K562 (cell line): ENCODE measurements around the gene EPHB3. TPM values are rescaled to one million over a fixed set of nuclear protein-coding genes. Genes with fewer than 3 reads are reported as not detected.
A peak's percentile ranks its signal among the peaks of the same experiment; 100 is the strongest.

Experiments used
- ATAC-seq: fragments of 200-7000 bp; cut with Tn5 transposase; 3 replicates; pipeline ENCODE4 v1.9.1; 2020; ENCODE audit warnings: moderate library complexity
- BruUV-seq: library from RNA; stranded (reverse); fragments of 400-500 nt; replicated peaks from 2 replicates; lab custom pipeline; 2021; lab: Mats Ljungman, UMichigan
- CTCF ChIA-PET: fragments of 300-600 bp; formaldehyde crosslinking; extraction: SDS; loops from one replicate; lab custom pipeline; 2021; ENCODE audit warnings: low intra/inter-chr PET ratio; lab: Yijun Ruan, JAX
- POLR2A ChIA-PET: fragments of 300-600, 350-650 bp; sonication (Branson Sonifier 250); formaldehyde crosslinking; extraction: SDS; loops from one replicate; lab custom pipeline; 2021; ENCODE audit warnings: antibody characterized with exemption, inconsistent platforms; lab: Yijun Ruan, JAX
- DNase-seq, 4 experiments: peaks; one replicate each; pipeline versions ENCODE4 v3.0.0 to v3.0.0-alpha.2; 2011 to 2018; ENCODE audit warnings: low spot score in 3 of 4, mixed read lengths in 3 of 4; ENCODE audit errors: extremely low read depth in 1 of 4
- FAIRE-seq: peaks from 2 replicates; lab custom pipeline; 2011; peaks lifted over from hg19 to GRCh38; lab: Jason Lieb, UNC
- H2AFZ ChIP-seq: 2 replicates; pipeline ENCODE4 v1.6.0; 2011; ENCODE audit warnings: low read depth, low read length, control low read depth, inconsistent platforms
- H3K27ac ChIP-seq: fragments of 200-600 bp; 3 replicates; pipeline ENCODE4 v1.8.0; 2011; ENCODE audit warnings: low read depth, mild to moderate bottlenecking, control low read depth, inconsistent platforms, low read length, moderate library complexity, mixed read lengths; ENCODE audit errors: extremely low read depth
- H3K27me3 ChIP-seq, 2 experiments: fragments of 300-600 bp in 1 of 2; 2 replicates in 1 of 2; 3 replicates in 1 of 2; pipeline versions ENCODE4 v1.6.0 to v1.8.0; 2011; ENCODE audit warnings: inconsistent platforms in 2 of 2, low read length in 2 of 2, mild to moderate bottlenecking in 1 of 2, mixed read lengths in 1 of 2, moderate library complexity in 1 of 2; ENCODE audit not compliant: control insufficient read depth in 2 of 2, insufficient read depth in 2 of 2
- H3K36me3 ChIP-seq: fragments of 300-600 bp; 3 replicates; pipeline ENCODE4 v1.8.0; 2011; ENCODE audit warnings: mild to moderate bottlenecking, low read length, inconsistent platforms; ENCODE audit not compliant: control insufficient read depth, insufficient read depth
- H3K4me1 ChIP-seq, 2 experiments: fragments of 200-600 bp in 1 of 2; replicated peaks in 1 of 2; 2 replicates in 1 of 2; 3 replicates in 1 of 2; pipeline versions ENCODE4 v1.5.1 to v1.8.0; 2011; ENCODE audit warnings: inconsistent platforms in 2 of 2, low read length in 2 of 2, mild to moderate bottlenecking in 1 of 2, mixed read lengths in 1 of 2, moderate library complexity in 1 of 2; ENCODE audit not compliant: control insufficient read depth in 2 of 2, insufficient read depth in 2 of 2
- H3K4me2 ChIP-seq: 2 replicates; pipeline ENCODE4 v1.6.1; 2011; ENCODE audit warnings: low read length, control low read depth, inconsistent platforms, mixed read lengths; ENCODE audit not compliant: insufficient read depth
- H3K4me3 ChIP-seq: fragments of 200-600 bp; sonication (generic), shearing (Covaris generic); 2 replicates; pipeline ENCODE4 v1.5.1; 2016; ENCODE audit warnings: control low read depth, inconsistent platforms
- H3K79me2 ChIP-seq: fragments of 200-600 bp; 3 replicates; pipeline ENCODE4 v1.8.0; 2011; ENCODE audit warnings: low read length, inconsistent platforms; ENCODE audit not compliant: control insufficient read depth, insufficient read depth
- H3K9ac ChIP-seq, 2 experiments: 2 replicates each; pipeline versions ENCODE4 v1.6.0 to v1.6.1; 2011; ENCODE audit warnings: low read depth in 2 of 2, low read length in 2 of 2, control low read depth in 1 of 2, inconsistent platforms in 1 of 2, mild to moderate bottlenecking in 1 of 2, mixed read lengths in 1 of 2; ENCODE audit not compliant: insufficient read depth in 1 of 2
- H3K9me1 ChIP-seq: one replicate; pipeline ENCODE4 v1.6.0; 2011; ENCODE audit warnings: inconsistent platforms, mild to moderate bottlenecking, low read length, moderate library complexity; ENCODE audit not compliant: control insufficient read depth, insufficient read depth
- H3K9me3 ChIP-seq: replicated peaks from 2 replicates; pipeline ENCODE4 v1.5.1; 2011; ENCODE audit warnings: low read depth, low read length, inconsistent platforms; ENCODE audit not compliant: control insufficient read depth, insufficient read depth
- H4K20me1 ChIP-seq: replicated peaks from 2 replicates; pipeline ENCODE4 v1.6.1; 2011; ENCODE audit warnings: low read length, inconsistent platforms, mixed read lengths; ENCODE audit not compliant: control insufficient read depth, insufficient read depth
- ETV6 ChIP-seq, 3 experiments: fragments of 150-350 bp in 1 of 3; sonication (generic) in 1 of 3; formaldehyde crosslinking in 1 of 3; IDR thresholded peaks; 2 replicates each; pipeline versions ENCODE4 v1.6.1 to v1.8.0; 2014 to 2022; ENCODE audit warnings: borderline replicate concordance in 2 of 3, low read depth in 2 of 3, antibody characterized with exemption in 1 of 3, low read length in 1 of 3, mild to moderate bottlenecking in 1 of 3, missing genetic modification reagents in 1 of 3
- GATAD2A ChIP-seq: fragments of 450-650 bp; IDR thresholded peaks from 2 replicates; pipeline ENCODE4 v1.6.1; 2017
- RCOR1 ChIP-seq, 2 experiments: IDR thresholded peaks; 2 replicates each; pipeline ENCODE4 v1.6.1; 2012; ENCODE audit warnings: low read depth in 2 of 2, low read length in 2 of 2, borderline replicate concordance in 1 of 2, improper control_type of control experiment in 1 of 2
- SNIP1 ChIP-seq: fragments of 450-650 bp; IDR thresholded peaks from 2 replicates; pipeline ENCODE4 v1.7.1; 2017; ENCODE audit warnings: low read depth, mild to moderate bottlenecking
- TBP ChIP-seq: optimal IDR thresholded peaks from 2 replicates; pipeline ENCODE3; 2011; ENCODE audit warnings: low read depth, low read length, improper control_type of control experiment
- U2AF2 ChIP-seq: fragments of 200-400 bp; formaldehyde crosslinking; optimal IDR thresholded peaks from 2 replicates; pipeline ENCODE3; 2017; ENCODE audit warnings: low read depth, mild to moderate bottlenecking, low read length
- ZNF263 ChIP-seq: sonication (generic); formaldehyde crosslinking; IDR thresholded peaks from 2 replicates; pipeline ENCODE4 v1.8.0; 2022; ENCODE audit warnings: mild to moderate bottlenecking, missing genetic modification reagents, borderline replicate concordance
- ZZZ3 ChIP-seq: fragments of 450-650 bp; IDR thresholded peaks from 2 replicates; pipeline ENCODE4 v1.6.1; 2016; ENCODE audit warnings: antibody characterized with exemption, mild to moderate bottlenecking, moderate library complexity
- WGBS: fragments of 100-300 bp; shearing (Covaris generic); methylation state at CpG from one replicate; pipeline ENCODE4 v1.1.6; 2016; ENCODE audit warnings: low coverage, mixed read lengths; ENCODE audit not compliant: insufficient coverage; ENCODE audit errors: missing lambda C conversion rate; 5-methylcytosine and 5-hydroxymethylcytosine counted together
- in situ Hi-C: fragments of 300-500 bp; cut with MboI; formaldehyde crosslinking; loops from 4 replicates; pipeline ENCODE4 v1.15.0; 2018; ENCODE audit warnings: inconsistent platforms, mixed read lengths
- intact Hi-C: fragments of 100-400 bp; cut with micrococcal nuclease; formaldehyde crosslinking; loops from 2 replicates; pipeline ENCODE4 v1.14.2; 2022
- polyA plus RNA-seq, 8 experiments: library from polyadenylated mRNA; depleted of rRNA in 4 of 8; stranded (reverse) in 5 of 8; unstranded in 3 of 8; fragments of >200 nt; fragmentation: Nextera tagmentation in 2 of 8; fragmentation: Illumina TruSeq in 1 of 8; extraction: Ambion mirVana in 2 of 8; extraction: Trizol in 1 of 8; gene quantifications; 2 replicates each; pipeline versions ENCODE4 v1.2.1 to v1.2.3, GENCODE V29; 2011 to 2014; ENCODE audit warnings: inconsistent platforms in 1 of 8, missing spikeins in 1 of 8
- total RNA-seq, 7 experiments: library from RNA; depleted of rRNA in 6 of 7; stranded (reverse); fragments of >200 nt in 6 of 7; fragmentation: Illumina TruSeq in 2 of 7; extraction: Trizol in 2 of 7; gene quantifications; 2 replicates each; pipeline versions ENCODE4 v1.2.1 to v1.2.3, GENCODE V29; 2011 to 2021; ENCODE audit warnings: low replicate concordance in 1 of 7
- TF ChIP-seq, protein P1 (sequence below): IDR thresholded peaks from 2 replicates; pipeline ENCODE4 v1.6.1; 2016; ENCODE audit warnings: missing genetic modification characterization, missing compliant biosample characterization
- TF ChIP-seq, protein P2 (sequence below): fragments of 250-450 bp; sonication (Bioruptor Pico); IDR thresholded peaks from 2 replicates; pipeline ENCODE4 v1.8.0; 2022; ENCODE audit warnings: inconsistent platforms, mild to moderate bottlenecking, moderate library complexity, borderline replicate concordance

Gene EPHB3
- total and polyA plus RNA-seq, 9 of the 15 experiments (the other 6 are each of a cell fraction or from before 2014, with no cell fraction given), result not detected

DNA sequence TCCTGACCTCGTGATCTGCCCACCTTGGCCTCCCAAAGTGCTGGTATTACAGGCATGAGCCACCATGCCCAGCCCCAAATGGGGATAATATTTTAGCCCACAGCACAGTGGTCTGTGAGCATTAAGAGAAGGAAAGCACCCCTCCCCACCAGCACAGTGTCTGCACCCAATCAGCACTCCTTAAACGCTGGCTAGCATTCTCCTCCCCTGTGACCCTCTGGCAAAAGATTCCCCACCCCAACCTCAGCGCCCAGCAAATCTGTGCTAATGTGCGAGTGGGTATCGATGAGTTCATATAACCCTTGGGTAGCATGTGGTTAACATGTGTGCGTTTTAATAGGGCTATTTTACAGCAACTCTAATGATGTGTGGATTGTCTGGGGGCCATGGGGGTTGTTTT lies 18.3 kb upstream of the EPHB3 start:
- Histone ChIP-seq H3K9me3 (no peaks in the 10 kb centered on the region), H3K79me2 (no peaks in the 10 kb centered on the region), H3K4me3 (no peak overlapping the region), H3K36me3 (no peaks in the 10 kb centered on the region), H3K4me1 (peaks cover 0 to 4% of the 10 kb centered on the region in 2 experiments; a peak in 1 of 5 replicates), H4K20me1 (no peaks in the 10 kb centered on the region), H3K4me2 (no peak overlapping the region), H3K27me3 (peaks cover 19 to 51% of the 10 kb centered on the region in 2 experiments; a peak in 3 of 5 replicates), H2AFZ (no peak overlapping the region), H3K9ac (no peak overlapping the region), H3K9me1 (no peaks in the 10 kb centered on the region), H3K27ac (no peak overlapping the region)
- no peak for TF ChIP-seq ETV6 (IDR thresholded peaks at IDR 0.05; ENCODE audit: borderline replicate concordance in 1 of 2, low read depth in 2 of 2, low read length in 1 of 2)
- no peak for TF ChIP-seq ETV6 (CRISPR knock-in tag; IDR thresholded peaks at IDR 0.05; ENCODE audit: borderline replicate concordance)
- TF ChIP-seq TBP, result no peak
- TF ChIP-seq U2AF2, result no peak
- ChIA-PET POLR2A (no interaction called here), CTCF (interaction anchor here (0.6 to 2.0 kb wide), 6 partner anchors 32 to 648 kb away, joined by 3 to 22 read pairs (median 8); no protein-coding TSS in a partner anchor)
- no peak for ATAC-seq
- DNase-seq, result no peak
- in situ Hi-C loops (no loop called here), intact Hi-C loops (no loop called here)
- no TSS peak for BruUV-seq
- WGBS, result 9% methylated on average over 6 of the region's 6 CpGs
- no peak for FAIRE-seq

DNA sequence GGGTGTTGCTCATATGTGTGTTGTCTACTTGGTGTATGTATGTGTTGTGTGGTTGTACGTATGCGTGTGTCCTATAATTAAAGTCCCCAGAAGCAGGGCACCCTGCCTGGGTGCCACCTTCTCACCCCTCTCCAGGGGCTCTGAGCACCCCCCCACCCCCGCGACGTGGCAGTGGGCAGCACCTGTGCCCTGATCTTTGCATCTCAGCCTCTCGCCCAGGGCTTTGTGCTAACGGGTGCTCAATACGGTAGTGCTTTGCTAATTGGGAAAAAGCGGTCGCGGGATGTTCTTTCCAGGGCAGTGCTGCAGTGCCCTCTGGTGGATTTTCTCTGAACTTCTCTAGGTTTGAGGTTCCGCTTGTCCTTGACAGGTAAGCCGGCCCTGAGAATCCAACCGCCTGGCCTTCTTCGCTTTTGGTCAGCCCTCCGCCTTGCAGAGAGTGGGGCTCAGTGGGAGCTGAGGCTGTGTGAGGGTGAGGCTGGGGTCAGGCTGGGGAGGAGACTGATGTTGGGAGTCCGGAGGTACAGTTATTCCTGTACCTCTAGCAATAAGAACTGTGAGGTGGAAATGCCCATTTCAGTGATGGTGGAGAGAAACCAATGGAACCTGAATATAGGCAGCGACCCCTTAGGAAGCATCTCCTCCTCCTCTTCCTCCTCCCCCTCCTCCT lies 17.6 kb upstream of the EPHB3 start:
- H3K4me2 ChIP-seq, result no peak overlapping the region
- FAIRE-seq (peak; percentile 88), ATAC-seq (peak; percentile 84), DNase-seq (peak; percentile 66 to 82 (median 73))
- no peaks in the 10 kb centered on the region for H3K79me2 ChIP-seq
- no peaks in the 10 kb centered on the region for H3K36me3 ChIP-seq
- H3K27me3 ChIP-seq, result peaks cover 16 to 50% of the 10 kb centered on the region in 2 experiments; a peak in 3 of 5 replicates
- H3K4me3 ChIP-seq, result no peak overlapping the region
- 7% methylated on average over 16 of the region's 18 CpGs for WGBS
- POLR2A ChIA-PET, result no interaction called here
- no peaks in the 10 kb centered on the region for H4K20me1 ChIP-seq
- H3K27ac ChIP-seq, result no peak overlapping the region
- H3K9me3 ChIP-seq, result no peaks in the 10 kb centered on the region
- H3K9me1 ChIP-seq, result no peaks in the 10 kb centered on the region
- no TSS peak for BruUV-seq
- CTCF ChIA-PET, result interaction anchor here (0.6 to 2.0 kb wide), 6 partner anchors 32 to 648 kb away, joined by 3 to 22 read pairs (median 5); no protein-coding TSS in a partner anchor
- in situ Hi-C loops, result no loop called here
- intact Hi-C loops, result loop anchor here (1.0 kb wide), 2 partner anchors 75 to 127 kb away; no protein-coding TSS in a partner anchor
- no peak overlapping the region for H2AFZ ChIP-seq
- H3K9ac ChIP-seq, result no peak overlapping the region
- peaks cover 0 to 4% of the 10 kb centered on the region in 2 experiments; a peak in 1 of 5 replicates for H3K4me1 ChIP-seq
- no peak for TF ChIP-seq ZZZ3
- no peak for TF ChIP-seq SNIP1
- TF ChIP-seq ZNF263 (CRISPR knock-in tag), result peak; percentile 96
- no peak for TF ChIP-seq GATAD2A
- TF ChIP-seq RCOR1 (IDR thresholded peaks at IDR 0.05; ENCODE audit: borderline replicate concordance in 1 of 2, low read depth in 2 of 2, low read length in 2 of 2), result 0 out of 4 replicates have a peak, but pooled peaks of 1 of the 2 experiments have one; percentile 15
- TF ChIP-seq, protein P1, sequence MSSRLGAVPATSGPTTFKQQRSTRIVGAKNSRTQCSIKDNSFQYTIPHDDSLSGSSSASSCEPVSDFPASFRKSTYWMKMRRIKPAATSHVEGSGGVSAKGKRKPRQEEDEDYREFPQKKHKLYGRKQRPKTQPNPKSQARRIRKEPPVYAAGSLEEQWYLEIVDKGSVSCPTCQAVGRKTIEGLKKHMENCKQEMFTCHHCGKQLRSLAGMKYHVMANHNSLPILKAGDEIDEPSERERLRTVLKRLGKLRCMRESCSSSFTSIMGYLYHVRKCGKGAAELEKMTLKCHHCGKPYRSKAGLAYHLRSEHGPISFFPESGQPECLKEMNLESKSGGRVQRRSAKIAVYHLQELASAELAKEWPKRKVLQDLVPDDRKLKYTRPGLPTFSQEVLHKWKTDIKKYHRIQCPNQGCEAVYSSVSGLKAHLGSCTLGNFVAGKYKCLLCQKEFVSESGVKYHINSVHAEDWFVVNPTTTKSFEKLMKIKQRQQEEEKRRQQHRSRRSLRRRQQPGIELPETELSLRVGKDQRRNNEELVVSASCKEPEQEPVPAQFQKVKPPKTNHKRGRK (tag), result no peak
- TF ChIP-seq, protein P2, sequence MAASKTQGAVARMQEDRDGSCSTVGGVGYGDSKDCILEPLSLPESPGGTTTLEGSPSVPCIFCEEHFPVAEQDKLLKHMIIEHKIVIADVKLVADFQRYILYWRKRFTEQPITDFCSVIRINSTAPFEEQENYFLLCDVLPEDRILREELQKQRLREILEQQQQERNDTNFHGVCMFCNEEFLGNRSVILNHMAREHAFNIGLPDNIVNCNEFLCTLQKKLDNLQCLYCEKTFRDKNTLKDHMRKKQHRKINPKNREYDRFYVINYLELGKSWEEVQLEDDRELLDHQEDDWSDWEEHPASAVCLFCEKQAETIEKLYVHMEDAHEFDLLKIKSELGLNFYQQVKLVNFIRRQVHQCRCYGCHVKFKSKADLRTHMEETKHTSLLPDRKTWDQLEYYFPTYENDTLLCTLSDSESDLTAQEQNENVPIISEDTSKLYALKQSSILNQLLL, result no peak
